WERI-Rb-1 (cell line): ENCODE data around the gene CKAP4.

ENCODE experiments used
- DNase-seq: peaks from one replicate; pipeline ENCODE4 v3.0.0-alpha.2; 2020
- H3K27ac ChIP-seq: fragments of 250-450 bp; sonication (Bioruptor Pico); 2 replicates; pipeline ENCODE4 v1.5.1; 2020; ENCODE audit warnings: mild to moderate bottlenecking, moderate library complexity
- H3K27me3 ChIP-seq: fragments of 250-450 bp; sonication (Bioruptor Pico); 2 replicates; pipeline ENCODE4 v1.5.1; 2021; ENCODE audit warnings: mild to moderate bottlenecking, low read depth, moderate library complexity; ENCODE audit not compliant: insufficient read depth, severe bottlenecking
- H3K36me3 ChIP-seq: fragments of 250-450 bp; sonication (Bioruptor Pico); 2 replicates; pipeline ENCODE4 v1.5.1; 2020; ENCODE audit warnings: mild to moderate bottlenecking, moderate library complexity
- H3K4me3 ChIP-seq: 2 replicates; pipeline ENCODE4 v1.5.1; 2011; ENCODE audit warnings: low read depth, mild to moderate bottlenecking, control low read depth, low read length
- H3K9me3 ChIP-seq: fragments of 250-450 bp; sonication (Bioruptor Pico); 2 replicates; pipeline ENCODE4 v1.5.1; 2021; ENCODE audit warnings: mild to moderate bottlenecking, moderate library complexity; ENCODE audit not compliant: severe bottlenecking
- TF ChIP-seq, protein P1 (sequence below): IDR thresholded peaks from 2 replicates; pipeline ENCODE4 v1.5.1; 2011; ENCODE audit warnings: low read depth, mild to moderate bottlenecking, control low read depth, inconsistent platforms, low read length

CKAP4 gene

DNA sequence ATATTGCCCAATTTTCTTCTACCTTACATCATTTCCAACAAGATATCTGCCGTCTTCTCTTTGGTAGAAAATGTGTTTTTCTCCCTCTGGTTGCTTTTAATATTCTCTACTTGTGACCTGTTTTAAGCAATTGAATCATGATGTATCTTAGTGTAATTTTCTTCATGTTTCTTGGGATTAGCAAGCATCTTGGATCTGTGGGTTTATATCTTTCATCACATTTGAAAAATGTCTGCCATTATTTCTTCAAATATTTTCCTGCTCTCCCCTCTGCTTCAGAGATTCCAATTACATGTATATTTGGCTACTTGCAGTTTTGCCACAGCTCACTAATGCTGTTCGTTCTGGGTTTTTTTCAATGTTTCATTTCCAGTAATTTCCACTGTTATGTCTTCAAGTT lies 30.1 kb downstream of the CKAP4 start:
- peaks cover 2% of the 10 kb centered on the region for H3K9me3 ChIP-seq
- DNase-seq = no peak
- no peaks in the 10 kb centered on the region for H3K36me3 ChIP-seq
- H3K27ac ChIP-seq = no peak overlapping the region
- no peaks in the 10 kb centered on the region for H3K27me3 ChIP-seq
- TF ChIP-seq, protein P1, sequence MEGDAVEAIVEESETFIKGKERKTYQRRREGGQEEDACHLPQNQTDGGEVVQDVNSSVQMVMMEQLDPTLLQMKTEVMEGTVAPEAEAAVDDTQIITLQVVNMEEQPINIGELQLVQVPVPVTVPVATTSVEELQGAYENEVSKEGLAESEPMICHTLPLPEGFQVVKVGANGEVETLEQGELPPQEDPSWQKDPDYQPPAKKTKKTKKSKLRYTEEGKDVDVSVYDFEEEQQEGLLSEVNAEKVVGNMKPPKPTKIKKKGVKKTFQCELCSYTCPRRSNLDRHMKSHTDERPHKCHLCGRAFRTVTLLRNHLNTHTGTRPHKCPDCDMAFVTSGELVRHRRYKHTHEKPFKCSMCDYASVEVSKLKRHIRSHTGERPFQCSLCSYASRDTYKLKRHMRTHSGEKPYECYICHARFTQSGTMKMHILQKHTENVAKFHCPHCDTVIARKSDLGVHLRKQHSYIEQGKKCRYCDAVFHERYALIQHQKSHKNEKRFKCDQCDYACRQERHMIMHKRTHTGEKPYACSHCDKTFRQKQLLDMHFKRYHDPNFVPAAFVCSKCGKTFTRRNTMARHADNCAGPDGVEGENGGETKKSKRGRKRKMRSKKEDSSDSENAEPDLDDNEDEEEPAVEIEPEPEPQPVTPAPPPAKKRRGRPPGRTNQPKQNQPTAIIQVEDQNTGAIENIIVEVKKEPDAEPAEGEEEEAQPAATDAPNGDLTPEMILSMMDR = no peak
- H3K4me3 ChIP-seq = no peak overlapping the region

- no peak overlapping the region for H3K4me3 ChIP-seq
- DNase-seq = no peak
- H3K9me3 ChIP-seq = peaks cover 2% of the 10 kb centered on the region
- TF ChIP-seq, protein P1 = no peak
- H3K36me3 ChIP-seq = no peaks in the 10 kb centered on the region
- H3K27me3 ChIP-seq = no peaks in the 10 kb centered on the region
- no peak overlapping the region for H3K27ac ChIP-seq
Observed at GRCh38 chr12:106214571-106214970, 33.2 kb downstream of the CKAP4 start.

- H3K4me3 ChIP-seq = no peak overlapping the region
- peaks cover 2% of the 10 kb centered on the region for H3K9me3 ChIP-seq
- no peak overlapping the region for H3K27ac ChIP-seq
- no peak for DNase-seq
- H3K27me3 ChIP-seq = no peaks in the 10 kb centered on the region
- no peaks in the 10 kb centered on the region for H3K36me3 ChIP-seq
- TF ChIP-seq, protein P1 = no peak
Observed at GRCh38 chr12:106213662-106214061, 34.2 kb downstream of the CKAP4 start.

DNA sequence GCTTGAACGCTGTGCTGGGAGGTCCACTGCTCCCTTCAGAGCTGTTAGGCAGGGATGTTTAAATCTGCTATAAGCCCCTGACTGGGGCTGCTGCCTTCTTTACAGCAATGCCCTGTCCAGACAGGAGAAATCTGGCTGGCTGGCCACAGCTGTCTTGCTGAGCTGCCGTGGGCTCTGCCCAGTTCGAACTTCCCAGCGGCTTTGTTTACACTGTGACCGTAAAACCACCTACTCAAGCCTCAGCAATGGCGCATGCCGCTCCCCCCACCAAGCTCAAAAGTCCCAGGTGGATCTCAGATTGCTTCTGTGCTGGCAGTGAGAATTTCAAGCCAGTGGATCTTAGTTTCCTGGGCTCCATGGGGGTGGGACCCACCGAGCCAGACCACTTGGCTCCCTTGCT lies 35.8 kb downstream of the CKAP4 start:
- Histone ChIP-seq H3K9me3 (no peaks in the 10 kb centered on the region), H3K27ac (no peak overlapping the region), H3K36me3 (no peaks in the 10 kb centered on the region), H3K27me3 (no peaks in the 10 kb centered on the region), H3K4me3 (no peak overlapping the region)
- TF ChIP-seq, protein P1 = no peak
- DNase-seq = no peak

DNA sequence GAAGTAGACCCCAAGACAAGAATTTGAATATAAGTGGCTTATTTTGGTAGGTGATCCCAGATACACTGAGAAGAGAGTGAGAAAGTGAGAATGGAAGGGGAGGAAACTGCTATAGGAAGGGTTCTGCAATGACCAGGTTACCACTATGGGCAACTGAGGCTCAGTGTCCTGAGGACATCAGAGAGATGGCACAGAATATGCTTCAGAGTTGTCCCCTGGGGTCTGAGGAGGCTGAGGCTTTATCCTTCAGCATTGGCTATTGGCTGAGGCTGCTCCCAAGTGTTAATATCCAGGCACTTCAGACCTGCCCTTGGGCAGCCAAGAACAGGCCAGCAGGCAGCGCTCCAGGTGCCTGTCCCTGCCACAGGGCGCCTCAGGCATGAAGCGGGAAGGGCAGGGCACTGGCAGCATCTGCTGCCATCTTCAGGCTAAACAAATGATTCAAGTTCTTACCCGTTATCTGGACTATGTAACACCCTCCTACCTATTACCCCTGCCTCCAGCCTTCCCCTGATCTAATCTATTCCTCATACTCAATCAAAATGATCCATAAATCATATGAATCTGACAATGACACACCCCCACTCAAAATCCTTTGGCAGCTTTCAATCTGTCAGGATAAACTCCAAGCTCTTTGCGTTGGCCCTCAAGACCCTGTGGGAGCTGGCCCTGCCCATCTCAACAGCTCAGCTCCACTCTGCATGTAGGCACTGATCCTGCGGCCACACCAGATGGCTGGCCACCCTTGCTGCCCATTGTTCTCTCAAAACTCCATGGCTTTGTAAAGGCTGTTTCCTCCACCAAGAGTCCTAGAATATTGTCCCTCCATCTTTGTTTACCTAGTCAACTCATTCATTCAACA lies 42.4 kb downstream of the CKAP4 start:
- TF ChIP-seq, protein P1 = peak; percentile 52
- Histone ChIP-seq H3K27me3 (no peaks in the 10 kb centered on the region), H3K9me3 (no peaks in the 10 kb centered on the region), H3K36me3 (no peaks in the 10 kb centered on the region), H3K4me3 (no peak overlapping the region), H3K27ac (no peak overlapping the region)
- DNase-seq = peak; percentile 33
